ENCODE measurements around the gene THBS1.

THBS1 gene

DNA sequence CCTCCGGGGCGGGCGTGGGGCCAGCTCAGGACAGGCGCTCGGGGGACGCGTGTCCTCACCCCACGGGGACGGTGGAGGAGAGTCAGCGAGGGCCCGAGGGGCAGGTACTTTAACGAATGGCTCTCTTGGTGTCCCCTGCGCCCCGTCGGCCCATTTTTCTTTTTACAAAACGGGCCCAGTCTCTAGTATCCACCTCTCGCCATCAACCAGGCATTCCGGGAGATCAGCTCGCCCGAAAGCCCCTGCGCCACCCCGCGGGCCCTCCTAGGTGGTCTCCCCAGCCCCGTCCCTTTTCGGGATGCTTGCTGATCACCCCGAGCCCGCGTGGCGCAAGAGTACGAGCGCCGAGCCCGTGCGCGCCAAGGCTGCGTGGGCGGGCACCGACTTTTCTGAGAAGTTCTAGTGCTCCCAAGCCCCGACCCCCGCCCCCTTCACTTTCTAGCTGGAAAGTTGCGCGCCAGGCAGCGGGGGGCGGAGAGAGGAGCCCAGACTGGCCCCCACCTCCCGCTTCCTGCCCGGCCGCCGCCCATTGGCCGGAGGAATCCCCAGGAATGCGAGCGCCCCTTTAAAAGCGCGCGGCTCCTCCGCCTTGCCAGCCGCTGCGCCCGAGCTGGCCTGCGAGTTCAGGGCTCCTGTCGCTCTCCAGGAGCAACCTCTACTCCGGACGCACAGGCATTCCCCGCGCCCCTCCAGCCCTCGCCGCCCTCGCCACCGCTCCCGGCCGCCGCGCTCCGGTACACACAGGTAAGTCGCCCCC, at the start of gene THBS1:
Gene THBS1, plus strand, starts transcription at position 595 of the 757 bp plus-strand sequence. CDS start 779 bp downstream, outside the sequence.
- Histone ChIP-seq H3K9me3 (ENCODE audit: control insufficient read depth, low read length) (no peaks in the 10 kb centered on the region), H3K4me1 (ENCODE audit: control insufficient read depth, insufficient read depth, low read length) (peaks cover 16% of the 10 kb centered on the region), H3K36me3 (ENCODE audit: control insufficient read depth, insufficient read depth, low read length, severe bottlenecking) (peaks cover 30% of the 10 kb centered on the region), H3K27me3 (replicated peaks; ENCODE audit: control insufficient read depth, insufficient read depth, low read length) (no peaks in the 10 kb centered on the region), H3K9ac (ENCODE audit: low read length) (peak within 1 kb of the TSS; percentile 88), H3K4me3 (ENCODE audit: low read length) (peak within 1 kb of the TSS; percentile 82)
- DNase-seq (ENCODE audit: low read depth): peak; percentile 99

DNA sequence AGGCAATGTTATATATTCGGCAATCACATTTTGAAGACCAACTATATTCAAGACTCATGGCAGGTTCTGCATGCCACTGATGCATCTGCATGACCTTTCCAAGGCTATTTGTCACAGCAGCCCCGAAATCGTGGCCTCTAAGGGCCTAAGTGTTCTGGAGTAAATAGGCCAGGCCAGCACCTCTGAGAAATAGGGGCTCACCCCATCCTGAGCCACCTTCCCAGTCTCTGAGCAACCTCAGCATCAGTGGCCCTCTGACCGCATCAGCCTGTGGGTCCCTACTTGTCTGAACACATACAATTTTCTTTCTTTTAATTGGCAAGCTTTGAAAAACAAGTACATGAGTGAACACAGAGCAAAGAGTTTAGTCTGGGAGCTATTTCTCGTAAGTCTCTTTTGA, 45.9 kb upstream of the THBS1 start:
- H3K4me3 ChIP-seq (ENCODE audit: low read length): no peak overlapping the region

DNA sequence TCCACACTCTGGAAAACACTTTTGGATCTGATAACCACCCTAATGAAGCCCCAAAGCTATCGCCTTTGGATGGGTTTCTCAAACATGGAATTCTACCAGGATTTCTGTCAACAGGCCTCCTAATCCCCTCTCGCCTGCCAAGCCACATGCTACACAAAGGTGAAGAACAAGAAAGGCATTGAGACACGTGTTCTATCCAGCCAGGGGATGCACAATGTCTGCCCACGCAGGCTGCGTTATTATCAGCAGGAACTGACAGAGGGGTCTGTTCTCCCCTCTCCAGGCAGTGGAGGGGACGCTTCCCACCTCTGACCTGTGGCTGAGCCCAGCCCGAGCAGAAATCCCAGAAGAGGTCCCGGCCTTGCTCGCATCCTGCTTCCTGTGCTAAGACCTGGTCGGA, 45.4 kb upstream of the THBS1 start:
- Histone ChIP-seq H3K9me3 (ENCODE audit: control insufficient read depth, low read length) (no peaks in the 10 kb centered on the region), H3K27me3 (replicated peaks; ENCODE audit: control insufficient read depth, insufficient read depth, low read length) (no peaks in the 10 kb centered on the region), H3K9ac (ENCODE audit: low read length) (no peak overlapping the region), H3K36me3 (ENCODE audit: control insufficient read depth, insufficient read depth, low read length, severe bottlenecking) (no peaks in the 10 kb centered on the region), H3K4me1 (ENCODE audit: control insufficient read depth, insufficient read depth, low read length) (peaks cover 9% of the 10 kb centered on the region), H3K4me3 (ENCODE audit: low read length) (no peak overlapping the region)
- no peak for DNase-seq (ENCODE audit: low read depth)

More for the DNA sequence above, 45.9 kb upstream of the THBS1 start:
- Histone ChIP-seq H3K4me1 (ENCODE audit: control insufficient read depth, insufficient read depth, low read length) (peaks cover 13% of the 10 kb centered on the region), H3K9ac (ENCODE audit: low read length) (no peak overlapping the region), H3K36me3 (ENCODE audit: control insufficient read depth, insufficient read depth, low read length, severe bottlenecking) (no peaks in the 10 kb centered on the region), H3K27me3 (replicated peaks; ENCODE audit: control insufficient read depth, insufficient read depth, low read length) (no peaks in the 10 kb centered on the region), H3K9me3 (ENCODE audit: control insufficient read depth, low read length) (no peaks in the 10 kb centered on the region)
- DNase-seq (ENCODE audit: low read depth): no peak

DNA sequence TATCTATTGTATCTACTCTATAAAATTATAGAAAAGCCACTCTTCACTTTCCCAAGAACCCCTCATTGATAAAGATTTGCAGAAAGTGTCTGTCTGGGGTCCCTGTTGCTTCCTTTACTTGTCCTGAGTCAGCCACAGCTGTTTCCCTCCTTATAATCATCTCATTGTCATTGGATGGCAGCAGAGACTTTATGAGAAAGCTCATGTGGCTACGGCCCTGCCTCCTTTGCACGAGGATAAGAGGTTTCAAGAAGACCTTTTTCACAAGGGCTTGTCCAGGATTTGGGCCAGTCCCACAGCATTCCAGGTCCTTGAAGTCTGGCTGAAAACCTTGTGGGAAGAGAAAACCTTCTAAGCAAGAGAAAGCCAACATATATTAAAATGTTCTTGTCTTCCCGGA, 41.9 kb upstream of the THBS1 start:
- Histone ChIP-seq H3K27me3 (replicated peaks; ENCODE audit: control insufficient read depth, insufficient read depth, low read length) (no peaks in the 10 kb centered on the region), H3K36me3 (ENCODE audit: control insufficient read depth, insufficient read depth, low read length, severe bottlenecking) (no peaks in the 10 kb centered on the region), H3K4me1 (ENCODE audit: control insufficient read depth, insufficient read depth, low read length) (no peaks in the 10 kb centered on the region), H3K9me3 (ENCODE audit: control insufficient read depth, low read length) (no peaks in the 10 kb centered on the region), H3K9ac (ENCODE audit: low read length) (no peak overlapping the region), H3K4me3 (ENCODE audit: low read length) (no peak overlapping the region)
- DNase-seq (ENCODE audit: low read depth): no peak

DNA sequence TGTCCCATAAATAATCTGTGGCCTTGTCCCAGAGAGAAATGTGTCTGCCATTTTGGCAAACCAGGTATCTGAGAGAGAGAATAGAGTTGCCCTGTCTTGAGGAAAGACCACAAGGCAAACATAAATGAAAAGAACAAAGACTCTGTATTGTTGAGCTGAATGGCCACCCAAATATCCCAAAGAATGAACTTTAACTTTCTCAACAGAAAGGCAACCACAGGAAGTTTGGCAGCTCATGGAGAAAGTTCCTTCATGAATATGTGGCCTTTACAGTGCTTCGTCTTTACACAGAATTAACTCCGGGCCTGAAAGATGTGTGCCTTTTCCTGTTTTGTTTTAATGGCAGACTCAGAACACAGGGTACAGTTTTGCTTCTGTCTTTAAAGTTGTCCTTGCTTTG, 41.4 kb upstream of the THBS1 start:
- Histone ChIP-seq H3K4me1 (ENCODE audit: control insufficient read depth, insufficient read depth, low read length) (no peaks in the 10 kb centered on the region), H3K4me3 (ENCODE audit: low read length) (no peak overlapping the region), H3K9ac (ENCODE audit: low read length) (no peak overlapping the region), H3K9me3 (ENCODE audit: control insufficient read depth, low read length) (no peaks in the 10 kb centered on the region), H3K27me3 (replicated peaks; ENCODE audit: control insufficient read depth, insufficient read depth, low read length) (no peaks in the 10 kb centered on the region), H3K36me3 (ENCODE audit: control insufficient read depth, insufficient read depth, low read length, severe bottlenecking) (no peaks in the 10 kb centered on the region)
- DNase-seq (ENCODE audit: low read depth): no peak

DNA sequence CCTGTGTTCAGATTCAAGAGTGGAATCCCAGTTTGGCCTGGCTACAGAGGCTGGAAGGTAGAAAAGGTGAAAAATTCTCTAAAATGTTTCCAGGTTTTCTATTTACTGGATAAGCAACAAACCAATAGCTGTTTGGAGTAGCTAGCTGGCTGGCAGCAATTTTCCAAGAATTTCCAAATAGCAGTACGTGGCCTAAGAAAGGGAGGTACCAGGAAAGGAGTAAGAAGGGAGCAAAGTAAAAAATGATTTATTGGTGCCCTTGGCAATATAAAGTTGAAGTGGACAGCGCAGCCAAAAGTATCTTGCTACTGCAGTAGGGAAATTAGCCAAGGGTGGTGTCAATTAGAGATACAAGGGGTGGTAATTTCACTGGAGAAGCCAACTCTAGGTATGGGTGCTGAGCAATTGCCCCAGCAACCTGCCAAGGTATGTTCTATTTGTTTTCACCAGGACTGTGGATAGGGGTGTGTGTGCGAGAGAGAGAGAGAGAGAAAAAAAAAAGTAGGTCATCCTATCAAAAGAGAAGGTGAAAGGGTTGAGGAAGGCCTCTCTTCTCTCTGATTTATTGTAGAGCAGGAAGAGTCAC, 40.8 kb upstream of the THBS1 start:
- H3K27me3 ChIP-seq (replicated peaks; ENCODE audit: control insufficient read depth, insufficient read depth, low read length): no peaks in the 10 kb centered on the region
- H3K4me1 ChIP-seq (ENCODE audit: control insufficient read depth, insufficient read depth, low read length): no peaks in the 10 kb centered on the region
- H3K4me3 ChIP-seq (ENCODE audit: low read length): no peak overlapping the region
- no peaks in the 10 kb centered on the region for H3K36me3 ChIP-seq (ENCODE audit: control insufficient read depth, insufficient read depth, low read length, severe bottlenecking)
- H3K9me3 ChIP-seq (ENCODE audit: control insufficient read depth, low read length): peaks cover 5% of the 10 kb centered on the region
- H3K9ac ChIP-seq (ENCODE audit: low read length): no peak overlapping the region
- no peak for DNase-seq (ENCODE audit: low read depth)

DNA sequence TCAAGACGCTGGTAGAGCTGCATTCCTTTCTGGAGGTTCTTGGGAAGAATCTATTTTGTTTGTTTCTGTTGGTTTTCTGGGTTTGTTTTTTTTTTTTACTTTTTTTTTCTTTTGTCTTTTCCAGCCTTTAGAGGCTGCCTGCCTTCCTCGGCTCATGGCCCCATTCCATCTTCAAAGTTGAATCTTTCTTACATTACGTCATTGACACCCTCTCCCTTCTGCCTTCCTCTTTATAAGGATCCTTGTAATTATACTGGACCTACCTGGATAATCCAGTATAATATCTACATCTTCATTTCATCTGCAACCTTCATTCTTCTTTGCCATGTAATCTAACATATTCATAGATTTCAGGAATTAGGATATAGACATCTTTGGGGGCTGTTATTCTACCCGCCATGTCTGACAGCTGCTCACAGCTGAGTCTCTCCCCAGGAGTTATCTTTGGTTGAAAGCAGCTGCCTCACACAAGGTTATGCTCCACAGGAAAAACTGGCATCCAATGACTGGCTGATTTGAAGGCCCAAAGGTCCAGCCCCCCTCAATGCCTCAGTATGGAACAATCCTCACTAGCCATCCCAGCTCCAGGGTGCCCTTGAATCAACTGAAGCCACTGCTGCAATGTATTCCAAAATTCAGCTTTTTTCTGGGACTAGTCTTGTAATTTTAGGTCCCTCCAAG, 38.4 kb upstream of the THBS1 start:
- Histone ChIP-seq H3K27me3 (replicated peaks; ENCODE audit: control insufficient read depth, insufficient read depth, low read length) (no peaks in the 10 kb centered on the region), H3K9me3 (ENCODE audit: control insufficient read depth, low read length) (peaks cover 16% of the 10 kb centered on the region), H3K36me3 (ENCODE audit: control insufficient read depth, insufficient read depth, low read length, severe bottlenecking) (no peaks in the 10 kb centered on the region), H3K4me1 (ENCODE audit: control insufficient read depth, insufficient read depth, low read length) (no peaks in the 10 kb centered on the region), H3K4me3 (ENCODE audit: low read length) (no peak overlapping the region), H3K9ac (ENCODE audit: low read length) (no peak overlapping the region)
- DNase-seq (ENCODE audit: low read depth): no peak

DNA sequence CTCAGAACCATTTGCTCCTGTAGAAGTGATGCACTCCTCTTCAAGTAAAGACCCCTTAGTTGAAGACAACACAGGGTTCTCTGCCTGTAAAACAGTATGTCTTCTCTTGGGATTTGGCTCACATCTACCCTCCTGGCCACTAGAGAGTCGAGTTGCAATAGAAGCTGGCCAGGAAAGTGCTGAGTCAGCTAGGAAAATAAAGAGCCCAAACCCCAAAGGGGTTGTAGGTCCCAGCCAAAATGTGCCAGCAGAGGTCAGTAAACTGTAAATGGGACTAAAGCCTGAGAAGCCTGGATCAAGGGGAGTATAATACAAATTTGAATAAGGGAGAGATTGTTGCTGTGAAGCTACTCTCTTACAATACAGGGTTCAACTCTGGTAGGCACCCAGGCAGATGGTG, 37.2 kb upstream of the THBS1 start:
- Histone ChIP-seq H3K9ac (ENCODE audit: low read length) (no peak overlapping the region), H3K4me3 (ENCODE audit: low read length) (no peak overlapping the region), H3K36me3 (ENCODE audit: control insufficient read depth, insufficient read depth, low read length, severe bottlenecking) (no peaks in the 10 kb centered on the region), H3K27me3 (replicated peaks; ENCODE audit: control insufficient read depth, insufficient read depth, low read length) (no peaks in the 10 kb centered on the region), H3K4me1 (ENCODE audit: control insufficient read depth, insufficient read depth, low read length) (no peaks in the 10 kb centered on the region), H3K9me3 (ENCODE audit: control insufficient read depth, low read length) (peaks cover 16% of the 10 kb centered on the region)
- no peak for DNase-seq (ENCODE audit: low read depth)

DNA sequence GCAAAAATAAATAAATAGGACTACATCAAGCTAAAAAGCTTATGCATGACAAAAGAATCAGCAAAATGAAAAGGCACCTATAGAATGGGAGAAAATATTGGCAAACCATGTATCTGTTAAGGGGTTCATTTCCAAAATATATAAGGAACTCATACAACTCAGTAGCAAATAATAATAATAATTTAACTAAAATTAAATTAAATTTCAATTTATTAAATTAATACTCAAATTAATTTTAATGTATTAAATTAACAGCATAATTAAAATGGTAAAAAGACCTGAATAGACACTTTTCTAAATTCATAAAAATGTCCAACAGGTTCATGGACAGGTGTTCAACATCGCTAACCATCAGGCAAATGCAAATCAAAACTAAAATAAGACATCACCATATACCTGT, 34.0 kb upstream of the THBS1 start:
- H3K36me3 ChIP-seq (ENCODE audit: control insufficient read depth, insufficient read depth, low read length, severe bottlenecking): no peaks in the 10 kb centered on the region
- no peaks in the 10 kb centered on the region for H3K27me3 ChIP-seq (replicated peaks; ENCODE audit: control insufficient read depth, insufficient read depth, low read length)
- no peak for DNase-seq (ENCODE audit: low read depth)
- peaks cover 3% of the 10 kb centered on the region for H3K4me1 ChIP-seq (ENCODE audit: control insufficient read depth, insufficient read depth, low read length)
- H3K9ac ChIP-seq (ENCODE audit: low read length): no peak overlapping the region
- peaks cover 16% of the 10 kb centered on the region for H3K9me3 ChIP-seq (ENCODE audit: control insufficient read depth, low read length)
- H3K4me3 ChIP-seq (ENCODE audit: low read length): no peak overlapping the region

DNA sequence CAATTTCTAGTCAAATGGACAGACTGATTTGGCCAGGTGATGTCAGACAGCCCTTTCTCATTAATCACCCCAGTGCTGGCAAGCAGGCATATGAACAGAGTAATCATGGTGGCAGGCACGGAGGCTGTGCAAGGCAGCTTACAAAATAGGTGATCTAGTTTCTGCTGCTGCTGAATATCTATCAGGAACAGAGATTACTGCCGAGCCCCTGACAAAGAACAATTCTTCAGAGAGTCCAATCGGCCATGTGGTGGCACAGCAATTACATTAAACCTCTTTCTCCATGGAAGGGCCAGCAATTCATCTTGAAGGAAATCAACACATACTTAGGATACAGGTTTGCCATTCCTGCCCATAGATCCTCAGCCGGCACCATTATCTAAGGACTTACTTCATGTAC, 32.3 kb upstream of the THBS1 start:
- Histone ChIP-seq H3K27me3 (replicated peaks; ENCODE audit: control insufficient read depth, insufficient read depth, low read length) (no peaks in the 10 kb centered on the region), H3K9ac (ENCODE audit: low read length) (no peak overlapping the region), H3K36me3 (ENCODE audit: control insufficient read depth, insufficient read depth, low read length, severe bottlenecking) (no peaks in the 10 kb centered on the region), H3K4me1 (ENCODE audit: control insufficient read depth, insufficient read depth, low read length) (peaks cover 18% of the 10 kb centered on the region), H3K9me3 (ENCODE audit: control insufficient read depth, low read length) (peaks cover 16% of the 10 kb centered on the region), H3K4me3 (ENCODE audit: low read length) (no peak overlapping the region)
- no peak for DNase-seq (ENCODE audit: low read depth)

DNA sequence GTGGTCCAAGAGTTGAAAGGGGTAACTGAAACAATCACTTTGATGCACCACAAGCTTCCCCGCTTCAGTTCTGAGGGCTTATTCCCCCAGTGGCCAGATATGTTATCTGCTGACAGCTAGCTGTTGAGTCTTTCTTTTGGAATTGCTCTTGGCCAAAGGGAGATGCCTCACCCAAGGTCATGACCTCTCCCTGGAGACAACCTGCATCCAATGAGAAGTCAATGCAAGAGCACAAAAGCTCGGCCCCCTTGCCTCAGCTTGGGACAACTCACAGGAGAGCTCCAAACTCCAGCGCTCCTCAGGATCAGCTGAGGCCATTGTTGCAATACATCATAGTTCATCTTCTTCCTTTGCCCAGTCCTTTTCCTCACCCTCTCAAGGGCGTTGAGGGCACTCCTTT, 31.0 kb upstream of the THBS1 start:
- Histone ChIP-seq H3K9me3 (ENCODE audit: control insufficient read depth, low read length) (peaks cover 13% of the 10 kb centered on the region), H3K27me3 (replicated peaks; ENCODE audit: control insufficient read depth, insufficient read depth, low read length) (no peaks in the 10 kb centered on the region), H3K4me3 (ENCODE audit: low read length) (no peak overlapping the region), H3K36me3 (ENCODE audit: control insufficient read depth, insufficient read depth, low read length, severe bottlenecking) (no peaks in the 10 kb centered on the region), H3K4me1 (ENCODE audit: control insufficient read depth, insufficient read depth, low read length) (peaks cover 18% of the 10 kb centered on the region), H3K9ac (ENCODE audit: low read length) (no peak overlapping the region)
- no peak for DNase-seq (ENCODE audit: low read depth)
